SK-N-MC (cell line): ENCODE measurements around the gene ACTMAP.
A peak's percentile ranks its signal among the peaks of the same experiment; 100 is the strongest.

Experiments used
- DNase-seq: peaks from one replicate; pipeline ENCODE4 v3.0.0-alpha.2; 2011; ENCODE audit warnings: low read depth, low spot score
- H3K27ac ChIP-seq: fragments of 200-600 bp; sonication (generic); 2 replicates; pipeline ENCODE4 v1.5.1; 2016; ENCODE audit warnings: mixed run types
- H3K36me3 ChIP-seq: fragments of 200-600 bp; sonication (generic); 2 replicates; pipeline ENCODE4 v1.6.1; 2017; ENCODE audit warnings: antibody characterized with exemption, low read length, mixed read lengths; ENCODE audit not compliant: insufficient read depth
- H3K4me3 ChIP-seq: fragments of 200-600 bp; sonication (generic); 2 replicates; pipeline ENCODE4 v1.5.1; 2016
- H3K9ac ChIP-seq: fragments of 200-600 bp; sonication (generic); 2 replicates; pipeline ENCODE4 v1.8.0; 2017; ENCODE audit warnings: mixed run types, mixed read lengths; ENCODE audit not compliant: insufficient read length
- H3K9me3 ChIP-seq: fragments of 200-600 bp; sonication (generic); 2 replicates; pipeline ENCODE4 v1.6.1; 2017; ENCODE audit warnings: low read depth, mild to moderate bottlenecking, antibody characterized with exemption, low read length, moderate library complexity, mixed read lengths
- EZH2 ChIP-seq: fragments of 200-600 bp; sonication (generic); IDR thresholded peaks from one replicate; pipeline ENCODE4 v1.6.1; 2017; ENCODE audit warnings: antibody characterized with exemption
- FOXP2 ChIP-seq: optimal IDR thresholded peaks from 2 replicates; pipeline ENCODE3; 2011; ENCODE audit warnings: mild to moderate bottlenecking, moderate library complexity; ENCODE audit not compliant: insufficient read depth; ENCODE audit errors: extremely low read length, control extremely low read depth
- POLR2AphosphoS5 ChIP-seq: IDR thresholded peaks from 2 replicates; pipeline ENCODE4 v1.6.1; 2012; ENCODE audit warnings: mild to moderate bottlenecking, low read depth, low read length, borderline replicate concordance

The ACTMAP gene

DNA sequence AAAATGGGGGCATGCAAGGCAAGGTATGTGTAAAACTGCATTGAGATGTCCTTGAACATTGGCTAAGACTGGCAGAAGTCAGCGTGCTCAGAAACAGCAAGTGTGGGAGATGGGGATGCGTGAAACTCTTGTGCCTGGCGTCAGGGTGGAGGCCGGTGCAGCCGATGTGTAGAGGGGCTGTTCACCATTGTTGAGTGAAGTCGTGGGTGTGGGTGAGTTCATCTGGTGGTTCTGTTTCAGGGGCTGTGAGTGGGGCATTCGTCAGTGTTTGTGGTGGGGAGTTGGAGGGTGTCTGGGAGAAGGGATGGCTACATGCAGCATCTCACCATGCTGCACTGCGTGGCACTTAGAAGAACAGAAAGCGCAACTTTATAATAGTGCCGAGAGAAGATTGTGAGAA lies 13.7 kb upstream of the ACTMAP start:
- Histone ChIP-seq H3K9me3 (no peaks in the 10 kb centered on the region), H3K27ac (no peak overlapping the region), H3K36me3 (peaks cover 76% of the 10 kb centered on the region), H3K9ac (no peak overlapping the region), H3K4me3 (no peak overlapping the region)
- DNase-seq, result no peak
- no peak for TF ChIP-seq POLR2AphosphoS5
- no peak for TF ChIP-seq EZH2
- TF ChIP-seq FOXP2, result no peak

DNA sequence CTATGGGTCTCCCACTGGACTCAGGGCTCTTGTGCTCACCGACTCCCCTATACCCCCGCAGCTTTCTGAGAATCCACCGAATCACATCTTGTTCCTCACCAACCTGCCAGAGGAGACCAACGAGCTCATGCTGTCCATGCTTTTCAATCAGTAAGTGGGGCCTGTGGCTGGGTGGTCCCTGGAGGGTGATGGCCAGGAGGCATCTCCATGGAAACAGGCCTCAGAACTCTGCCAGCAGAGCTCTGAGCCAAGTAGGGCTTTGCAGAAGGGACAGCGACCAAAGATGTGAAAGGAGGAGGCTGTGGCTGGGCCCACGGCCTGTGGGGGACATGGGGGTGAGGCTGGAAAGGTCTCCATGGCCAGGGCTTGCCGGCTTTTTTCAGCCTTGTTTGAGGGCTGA lies 13.2 kb upstream of the ACTMAP start:
- Histone ChIP-seq H3K9me3 (no peaks in the 10 kb centered on the region), H3K9ac (no peak overlapping the region), H3K36me3 (peaks cover 80% of the 10 kb centered on the region), H3K4me3 (no peak overlapping the region), H3K27ac (no peak overlapping the region)
- DNase-seq, result no peak
- no peak for TF ChIP-seq POLR2AphosphoS5
- no peak for TF ChIP-seq FOXP2
- TF ChIP-seq EZH2, result no peak

DNA sequence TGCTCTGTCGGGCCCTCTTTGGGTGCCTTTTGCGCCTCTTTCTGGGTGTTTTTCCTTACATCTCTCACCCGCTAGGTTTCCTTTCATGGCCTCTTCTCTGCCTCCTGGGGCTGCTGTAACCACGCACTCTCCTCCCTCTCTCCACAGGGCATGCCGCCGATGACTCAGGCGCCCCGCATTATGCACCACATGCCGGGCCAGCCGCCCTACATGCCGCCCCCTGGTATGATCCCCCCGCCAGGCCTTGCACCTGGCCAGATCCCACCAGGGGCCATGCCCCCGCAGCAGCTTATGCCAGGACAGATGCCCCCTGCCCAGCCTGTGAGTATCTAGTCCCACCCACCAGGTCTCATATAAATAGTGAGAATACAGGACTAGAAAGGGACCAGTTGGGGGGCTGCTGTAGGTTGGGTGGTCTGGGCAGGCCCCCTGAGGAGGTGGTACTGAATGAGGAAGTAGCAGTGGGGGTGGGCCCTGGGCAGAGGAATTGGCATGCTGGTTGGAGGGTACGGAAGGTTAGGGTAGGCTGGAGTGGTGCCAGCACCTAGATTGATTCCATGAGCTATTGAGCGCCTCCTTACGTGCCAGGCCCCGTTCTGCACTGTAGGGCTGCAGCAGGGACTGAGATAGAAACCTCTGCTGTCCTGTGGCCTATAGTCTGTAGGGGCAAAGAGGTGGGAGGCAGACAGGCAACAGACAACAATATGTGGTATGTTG lies 12.6 kb upstream of the ACTMAP start:
- no peak for DNase-seq
- no peak overlapping the region for H3K27ac ChIP-seq
- no peaks in the 10 kb centered on the region for H3K9me3 ChIP-seq
- H3K4me3 ChIP-seq, result no peak overlapping the region
- H3K36me3 ChIP-seq, result peaks cover 86% of the 10 kb centered on the region
- TF ChIP-seq EZH2, result no peak
- no peak for TF ChIP-seq FOXP2
- TF ChIP-seq POLR2AphosphoS5, result no peak
- no peak overlapping the region for H3K9ac ChIP-seq

DNA sequence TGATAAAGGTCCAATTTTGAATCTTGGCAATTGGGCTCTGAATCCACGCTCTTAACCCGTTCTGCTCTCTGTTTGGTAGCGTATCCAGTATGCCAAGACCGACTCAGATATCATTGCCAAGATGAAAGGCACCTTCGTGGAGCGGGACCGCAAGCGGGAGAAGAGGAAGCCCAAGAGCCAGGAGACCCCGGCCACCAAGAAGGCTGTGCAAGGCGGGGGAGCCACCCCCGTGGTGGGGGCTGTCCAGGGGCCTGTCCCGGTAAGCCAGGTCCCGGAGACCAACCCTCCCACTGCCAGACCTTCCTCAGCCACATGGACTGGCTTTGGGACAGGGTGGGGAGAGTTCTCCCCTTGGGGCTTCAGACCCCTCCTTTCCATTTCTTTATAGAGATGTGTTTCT lies 9.1 kb upstream of the ACTMAP start:
- Histone ChIP-seq H3K27ac (no peak overlapping the region), H3K9me3 (no peaks in the 10 kb centered on the region), H3K36me3 (peaks cover 95% of the 10 kb centered on the region), H3K9ac (no peak overlapping the region), H3K4me3 (no peak overlapping the region)
- TF ChIP-seq POLR2AphosphoS5 (no peak), FOXP2 (no peak), EZH2 (no peak)
- DNase-seq, result no peak

DNA sequence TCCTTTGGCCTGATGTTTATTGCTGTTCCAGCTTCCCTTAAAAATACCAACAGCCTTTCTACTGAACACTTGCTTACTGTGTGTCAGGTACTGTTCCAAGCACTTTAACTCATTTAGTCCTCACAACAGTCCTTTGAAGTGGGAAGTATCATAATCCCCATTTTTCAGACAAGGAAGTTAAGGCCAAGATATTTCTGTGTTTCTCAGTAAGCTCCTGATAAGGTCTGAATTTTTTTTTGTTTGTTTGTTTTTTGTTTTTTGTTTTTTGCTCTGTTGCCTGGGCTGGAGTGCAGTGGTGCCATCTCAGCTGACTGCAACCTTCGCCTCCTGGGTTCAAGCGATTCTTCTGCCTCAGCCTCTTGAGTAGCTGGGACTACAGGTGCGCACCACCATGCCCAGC lies 8.2 kb upstream of the ACTMAP start:
- H3K9me3 ChIP-seq, result no peaks in the 10 kb centered on the region
- TF ChIP-seq EZH2 (no peak), POLR2AphosphoS5 (no peak)
- no peak for DNase-seq
- H3K9ac ChIP-seq, result no peak overlapping the region
- H3K36me3 ChIP-seq, result peaks cover 91% of the 10 kb centered on the region
- no peak overlapping the region for H3K27ac ChIP-seq
- H3K4me3 ChIP-seq, result no peak overlapping the region

DNA sequence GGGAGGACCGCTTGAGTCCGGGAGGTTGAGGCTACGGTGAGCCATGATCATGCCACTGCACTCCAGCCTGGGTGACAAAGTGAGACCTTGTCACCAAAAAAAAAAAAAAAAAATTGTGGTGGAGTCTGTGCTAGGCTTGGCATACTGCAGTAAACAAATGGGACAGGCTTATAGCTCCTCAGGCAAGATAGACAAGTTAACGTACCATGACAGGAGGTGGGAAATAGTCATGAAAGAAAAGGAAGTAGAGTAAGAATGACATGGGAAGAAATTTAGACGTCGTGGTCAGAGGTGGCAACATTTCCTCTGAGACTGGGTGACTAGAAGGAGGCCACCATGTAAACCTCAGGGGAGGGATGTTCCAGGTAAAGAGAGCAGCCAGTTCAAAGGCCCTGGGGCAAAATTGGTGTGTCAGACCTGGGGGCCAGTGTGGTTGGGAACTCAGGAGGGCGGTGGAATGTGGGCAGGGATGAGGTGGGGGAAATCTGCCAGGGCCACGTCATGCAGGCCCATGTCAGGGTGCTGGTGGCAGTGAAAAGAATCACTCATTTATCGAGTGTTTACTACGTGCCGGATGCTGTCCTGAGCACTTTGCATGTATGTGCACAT lies 6.3 kb upstream of the ACTMAP start:
- H3K36me3 ChIP-seq, result peaks cover 84% of the 10 kb centered on the region
- DNase-seq, result no peak
- TF ChIP-seq POLR2AphosphoS5 (no peak), FOXP2 (no peak), EZH2 (no peak)

DNA sequence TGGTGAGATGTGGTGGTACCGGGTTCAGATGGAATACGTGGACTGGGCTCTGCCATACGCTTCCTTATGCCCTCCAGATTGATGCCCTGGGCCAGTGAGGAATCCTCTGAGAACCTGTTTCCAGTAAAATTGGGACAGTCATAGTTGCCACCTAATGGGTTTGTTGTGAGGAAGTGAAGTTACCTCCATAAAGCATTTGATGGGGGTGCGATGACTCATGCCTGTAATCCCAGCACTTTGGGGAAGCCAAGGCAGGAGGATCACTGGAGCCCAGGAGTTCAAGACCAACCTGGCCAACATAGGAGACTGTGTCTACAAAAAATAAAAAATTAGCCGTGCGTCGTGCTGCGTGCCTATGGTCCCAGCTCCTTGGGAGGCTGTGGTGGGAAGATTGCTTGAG lies 5.5 kb upstream of the ACTMAP start:
- no peak for DNase-seq
- TF ChIP-seq EZH2, result no peak
- no peak for TF ChIP-seq FOXP2
- no peak for TF ChIP-seq POLR2AphosphoS5
- Histone ChIP-seq H3K9me3 (no peaks in the 10 kb centered on the region), H3K36me3 (peaks cover 77% of the 10 kb centered on the region), H3K4me3 (peak overlapping the region; percentile 22; the same call in 1 of the 2 replicates), H3K27ac (no peak overlapping the region), H3K9ac (no peak overlapping the region)

More for the DNA sequence above, 6.3 kb upstream of the ACTMAP start:
- no peak overlapping the region for H3K27ac ChIP-seq
- no peaks in the 10 kb centered on the region for H3K9me3 ChIP-seq
- H3K9ac ChIP-seq, result no peak overlapping the region
- no peak overlapping the region for H3K4me3 ChIP-seq

DNA sequence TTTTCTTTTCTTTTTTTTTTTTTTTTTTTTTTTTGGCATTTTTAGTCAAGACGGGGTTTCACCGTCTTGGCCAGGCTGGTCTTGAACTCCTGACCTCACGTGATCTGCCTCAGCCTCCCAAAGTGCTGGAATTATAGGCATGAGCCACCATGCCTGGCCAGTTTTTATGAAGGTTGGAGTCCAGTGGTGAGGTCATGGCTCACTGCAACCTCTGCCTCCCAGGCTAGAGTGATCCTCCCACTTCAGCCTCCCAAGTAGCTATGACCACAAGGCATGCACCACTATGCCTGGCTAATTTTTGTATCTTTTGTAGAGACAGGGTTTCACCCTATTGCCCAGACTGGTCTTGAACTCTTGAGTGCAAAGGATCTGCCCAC lies 5.0 kb upstream of the ACTMAP start:
- peak overlapping the region; percentile 22; the same call in 1 of the 2 replicates for H3K4me3 ChIP-seq
- no peak overlapping the region for H3K27ac ChIP-seq
- no peak for DNase-seq
- H3K9me3 ChIP-seq, result no peaks in the 10 kb centered on the region
- TF ChIP-seq FOXP2, result no peak
- no peak for TF ChIP-seq POLR2AphosphoS5
- no peak for TF ChIP-seq EZH2
- no peak overlapping the region for H3K9ac ChIP-seq
- peaks cover 71% of the 10 kb centered on the region for H3K36me3 ChIP-seq
